Lower lobe of right lung (tissue), 2 donors: ENCODE results near the gene IFT80. TPM values are rescaled to one million over a fixed set of nuclear protein-coding genes. Genes with fewer than 3 reads are reported as not detected.

Source experiments
- ATAC-seq, 2 donors: fragments of 200-7000 bp; cut with Tn5 transposase; one replicate each; pipeline ENCODE4 v1.9.1; 2020 to 2022; ENCODE audit warnings: mild to moderate bottlenecking in 2 of 2, moderate library complexity in 2 of 2
- DNase-seq: peaks from one replicate; pipeline ENCODE4 v3.0.0-alpha.2; 2020
- H3K27ac ChIP-seq: fragments of 200-600 bp; one replicate; pipeline ENCODE4 v1.8.0; 2022
- H3K27me3 ChIP-seq: fragments of 200-600 bp; one replicate; pipeline ENCODE4 v1.8.0; 2022; ENCODE audit warnings: low read depth
- H3K36me3 ChIP-seq: fragments of 200-600 bp; one replicate; pipeline ENCODE4 v1.8.0; 2022; ENCODE audit warnings: mild to moderate bottlenecking
- H3K4me1 ChIP-seq: fragments of 200-600 bp; one replicate; pipeline ENCODE4 v1.8.0; 2022
- H3K4me3 ChIP-seq: fragments of 200-600 bp; one replicate; pipeline ENCODE4 v1.8.0; 2022; ENCODE audit warnings: mild to moderate bottlenecking
- H3K9me3 ChIP-seq: fragments of 200-600 bp; one replicate; pipeline ENCODE4 v1.8.0; 2022
- intact Hi-C: fragments of 100-400 bp; cut with DNase I; formaldehyde crosslinking; loops from one replicate; pipeline ENCODE4 v1.11.0; 2022
- total RNA-seq: library from RNA; stranded (reverse); fragmentation: NEBNext Ultra II Directional; extraction: Animal tissue kit (Norgen Biotek cat#: 25700); gene quantifications from one replicate; pipeline ENCODE4 v1.2.1, GENCODE V29; 2021
- TF ChIP-seq, protein P1 (sequence below): fragments of 200-600 bp; IDR thresholded peaks from one replicate; pipeline ENCODE4 v1.8.0; 2022; ENCODE audit warnings: antibody characterized with exemption, mild to moderate bottlenecking
- donor health status: DM: no; HTN: yes; CAD: no; lungs with severe emphysema.

The IFT80 gene
- total RNA-seq, 1 donor from 2014 or later = 37.7 TPM

DNA sequence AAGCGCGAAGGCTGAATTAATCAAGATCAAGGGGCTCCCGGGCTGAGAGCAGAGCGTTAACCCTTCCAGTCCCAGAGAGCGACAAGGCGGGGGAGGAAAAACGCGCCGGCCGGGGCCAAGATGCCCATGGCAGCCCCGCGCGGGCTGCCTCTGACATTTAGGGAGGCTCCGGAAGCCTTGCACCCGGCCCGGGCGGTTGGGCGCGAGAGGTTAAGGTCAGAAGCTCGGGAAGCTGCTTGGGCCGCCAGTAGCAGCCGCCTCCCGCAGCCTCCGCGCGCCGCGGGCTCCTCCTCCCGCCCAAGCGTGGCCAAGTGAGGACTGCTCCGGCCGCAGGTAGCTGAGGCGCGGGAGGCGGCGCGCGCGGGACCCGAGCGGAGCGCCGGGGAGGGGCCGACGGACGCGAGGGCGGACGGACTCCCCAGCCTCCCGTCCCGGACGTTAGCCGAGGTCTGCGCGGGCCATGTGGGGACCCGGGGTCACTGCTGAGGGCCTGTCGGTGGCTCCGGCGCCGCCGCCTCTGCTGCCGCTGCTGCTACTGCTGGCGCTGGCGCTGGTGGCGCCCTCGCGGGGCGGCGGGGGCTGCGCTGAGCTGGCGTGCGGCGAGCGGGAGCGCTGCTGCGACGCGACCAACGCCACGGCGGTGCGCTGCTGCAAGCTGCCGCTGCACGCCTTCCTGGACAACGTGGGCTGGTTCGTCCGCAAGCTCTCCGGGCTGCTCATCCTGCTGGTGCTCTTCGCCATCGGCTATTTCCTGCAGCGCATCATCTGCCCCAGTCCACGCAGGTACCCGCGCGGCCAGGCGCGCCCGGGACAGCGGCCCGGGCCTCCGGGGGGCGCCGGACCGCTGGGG lies 173.6 kb downstream of the IFT80 start, which contains the start of gene C3orf80:
Gene C3orf80, plus strand, starts transcription at position 247 of the 850 bp plus-strand sequence. Its CDS starts 214 bp downstream, at position 461.
- H3K27ac ChIP-seq = no peak within 1 kb of the TSS
- peaks cover 45% of the 10 kb centered on the region for H3K27me3 ChIP-seq
- TF ChIP-seq, protein P1, sequence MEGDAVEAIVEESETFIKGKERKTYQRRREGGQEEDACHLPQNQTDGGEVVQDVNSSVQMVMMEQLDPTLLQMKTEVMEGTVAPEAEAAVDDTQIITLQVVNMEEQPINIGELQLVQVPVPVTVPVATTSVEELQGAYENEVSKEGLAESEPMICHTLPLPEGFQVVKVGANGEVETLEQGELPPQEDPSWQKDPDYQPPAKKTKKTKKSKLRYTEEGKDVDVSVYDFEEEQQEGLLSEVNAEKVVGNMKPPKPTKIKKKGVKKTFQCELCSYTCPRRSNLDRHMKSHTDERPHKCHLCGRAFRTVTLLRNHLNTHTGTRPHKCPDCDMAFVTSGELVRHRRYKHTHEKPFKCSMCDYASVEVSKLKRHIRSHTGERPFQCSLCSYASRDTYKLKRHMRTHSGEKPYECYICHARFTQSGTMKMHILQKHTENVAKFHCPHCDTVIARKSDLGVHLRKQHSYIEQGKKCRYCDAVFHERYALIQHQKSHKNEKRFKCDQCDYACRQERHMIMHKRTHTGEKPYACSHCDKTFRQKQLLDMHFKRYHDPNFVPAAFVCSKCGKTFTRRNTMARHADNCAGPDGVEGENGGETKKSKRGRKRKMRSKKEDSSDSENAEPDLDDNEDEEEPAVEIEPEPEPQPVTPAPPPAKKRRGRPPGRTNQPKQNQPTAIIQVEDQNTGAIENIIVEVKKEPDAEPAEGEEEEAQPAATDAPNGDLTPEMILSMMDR = peak; percentile 28
- H3K36me3 ChIP-seq = no peaks in the 10 kb centered on the region
- peak; percentile 89 to 91 for ATAC-seq
- intact Hi-C loops = no loop called here
- H3K4me1 ChIP-seq = peaks cover 20% of the 10 kb centered on the region
- peak; percentile 66 for DNase-seq
- H3K4me3 ChIP-seq = peak within 1 kb of the TSS; percentile 67
- H3K9me3 ChIP-seq = no peaks in the 10 kb centered on the region

DNA sequence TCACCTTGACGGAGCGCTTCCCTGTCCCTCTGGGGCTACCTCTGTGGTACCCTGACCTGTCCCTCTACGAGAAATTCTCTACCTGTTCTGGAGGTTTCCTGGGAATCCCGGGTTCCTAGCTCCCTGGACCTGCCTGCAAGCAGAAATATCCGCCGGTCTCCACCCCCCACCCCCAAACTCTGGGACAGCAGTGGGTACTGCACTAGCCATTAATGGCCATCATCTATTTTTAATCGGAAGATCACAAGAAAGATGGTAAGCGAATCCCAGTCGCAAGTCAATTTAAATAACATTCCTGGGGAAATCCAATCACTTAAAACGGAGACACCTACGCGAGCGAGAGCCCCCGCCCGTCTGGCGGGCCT lies 174.2 kb downstream of the IFT80 start:
- Histone ChIP-seq H3K27ac (no peak overlapping the region), H3K9me3 (no peaks in the 10 kb centered on the region), H3K4me3 (peak overlapping the region; percentile 67), H3K27me3 (peaks cover 45% of the 10 kb centered on the region), H3K36me3 (no peaks in the 10 kb centered on the region), H3K4me1 (peaks cover 20% of the 10 kb centered on the region)
- ATAC-seq = no peak
- intact Hi-C loops = no loop called here
- TF ChIP-seq, protein P1 = no peak
- DNase-seq = no peak

DNA sequence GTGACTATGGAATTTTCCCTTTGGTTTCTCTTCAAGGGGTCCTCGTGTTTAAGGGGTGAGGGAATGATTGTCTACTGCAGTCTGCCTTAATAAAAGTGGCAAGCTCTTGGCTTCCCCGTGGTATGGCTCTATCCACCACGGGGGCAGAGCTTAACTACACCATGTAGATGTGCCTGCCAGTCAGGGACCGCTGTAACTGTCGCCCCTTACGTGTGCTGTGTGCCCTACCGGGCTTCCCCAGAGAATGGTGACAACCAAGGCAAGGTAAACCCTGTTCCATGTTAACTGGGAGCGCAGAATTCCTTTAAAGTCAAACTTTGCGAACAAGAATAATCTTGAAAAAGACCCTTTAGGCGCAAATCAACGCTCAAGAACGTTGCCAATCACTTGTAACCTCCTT lies 174.8 kb downstream of the IFT80 start:
- Histone ChIP-seq H3K4me1 (peaks cover 20% of the 10 kb centered on the region), H3K27me3 (peaks cover 43% of the 10 kb centered on the region), H3K9me3 (no peaks in the 10 kb centered on the region), H3K4me3 (no peak overlapping the region), H3K36me3 (no peaks in the 10 kb centered on the region), H3K27ac (no peak overlapping the region)
- DNase-seq (no peak), ATAC-seq (no peak)
- TF ChIP-seq, protein P1 = no peak
- intact Hi-C loops = no loop called here

DNA sequence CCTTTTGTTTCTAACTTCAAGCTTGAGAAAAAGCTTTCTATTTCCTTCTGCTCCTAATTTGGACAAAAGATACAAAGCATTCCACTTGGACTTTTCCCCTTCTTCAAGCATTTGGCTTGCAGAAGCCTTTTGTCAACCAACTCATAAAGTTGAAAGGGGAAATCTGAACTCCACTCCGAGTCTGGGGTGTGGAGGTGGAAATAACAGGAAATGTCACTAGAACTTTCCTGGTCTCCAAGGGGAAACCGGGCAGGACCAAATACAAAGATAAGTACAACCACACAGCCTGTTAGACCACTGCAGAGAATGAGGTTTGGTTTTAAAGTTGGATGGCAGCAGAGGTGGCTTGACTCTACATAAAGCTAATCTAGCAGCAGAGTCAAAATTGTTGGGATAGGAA lies 178.0 kb downstream of the IFT80 start:
- Histone ChIP-seq H3K27ac (no peak overlapping the region), H3K9me3 (no peaks in the 10 kb centered on the region), H3K4me1 (peaks cover 10% of the 10 kb centered on the region), H3K4me3 (no peak overlapping the region), H3K36me3 (no peaks in the 10 kb centered on the region), H3K27me3 (peaks cover 19% of the 10 kb centered on the region)
- ATAC-seq (no peak), DNase-seq (no peak)
- TF ChIP-seq, protein P1 = no peak
- intact Hi-C loops = no loop called here

DNA sequence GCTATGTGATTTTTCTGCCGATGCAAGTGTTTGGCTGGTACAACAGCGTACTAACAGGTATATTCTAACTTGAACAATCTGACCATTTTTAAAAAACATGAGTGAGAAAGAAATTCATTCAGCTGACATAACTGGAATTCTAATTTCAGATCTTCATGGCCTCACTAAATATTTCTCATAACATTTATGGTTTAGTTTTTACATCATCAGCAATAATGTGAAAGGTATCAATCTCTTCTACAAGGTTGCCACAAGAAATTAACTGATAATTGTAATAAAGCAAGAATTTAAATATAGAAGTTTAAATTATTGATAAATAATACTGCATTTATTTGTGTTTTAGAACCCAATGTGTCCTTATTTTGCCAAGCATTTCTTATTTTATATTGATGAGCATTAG lies 179.0 kb downstream of the IFT80 start:
- DNase-seq (no peak), ATAC-seq (no peak)
- H3K4me3 ChIP-seq = no peak overlapping the region
- intact Hi-C loops = no loop called here
- TF ChIP-seq, protein P1 = no peak
- peaks cover 10% of the 10 kb centered on the region for H3K27me3 ChIP-seq
- H3K36me3 ChIP-seq = no peaks in the 10 kb centered on the region
- H3K27ac ChIP-seq = no peak overlapping the region
- H3K9me3 ChIP-seq = no peaks in the 10 kb centered on the region
- H3K4me1 ChIP-seq = peaks cover 6% of the 10 kb centered on the region
